Astrocyte (in vitro differentiated cells and primary cell): ENCODE measurements around the gene ZC3H15. TPM values are rescaled to one million over a fixed set of nuclear protein-coding genes. Genes with fewer than 3 reads are reported as not detected.
"Not testable (repeated sequence)": the region's sequence is repeated elsewhere in the genome, so short reads cannot be mapped to it uniquely, and the experiment has no call there.

Experiments
- DNase-seq: peaks from one replicate; pipeline ENCODE4 v3.0.0-alpha.2; 2010; ENCODE audit warnings: low read depth
- FAIRE-seq: peaks from 2 replicates; lab custom pipeline; 2011; peaks lifted over from hg19 to GRCh38; lab: Jason Lieb, UNC
- H2AFZ ChIP-seq: 2 replicates; pipeline ENCODE4 v1.6.0; 2012; ENCODE audit warnings: low read depth, low read length, inconsistent platforms
- H3K27ac ChIP-seq: 2 replicates; pipeline ENCODE4 v1.5.1; 2011; ENCODE audit warnings: low read depth, low read length, inconsistent platforms
- H3K27me3 ChIP-seq: 2 replicates; pipeline ENCODE4 v1.6.0; 2011; ENCODE audit warnings: low read length, inconsistent platforms; ENCODE audit not compliant: insufficient read depth
- H3K36me3 ChIP-seq: 2 replicates; pipeline ENCODE4 v1.5.1; 2011; ENCODE audit warnings: low read length, inconsistent platforms; ENCODE audit not compliant: insufficient read depth
- H3K4me1 ChIP-seq: 2 replicates; pipeline ENCODE4 v1.5.1; 2011; ENCODE audit warnings: low read length, inconsistent platforms; ENCODE audit not compliant: insufficient read depth
- H3K4me2 ChIP-seq: 2 replicates; pipeline ENCODE4 v1.6.0; 2012; ENCODE audit warnings: low read length, inconsistent platforms
- H3K4me3 ChIP-seq: 2 replicates; pipeline ENCODE4 v1.5.1; 2011; ENCODE audit warnings: low read depth, mild to moderate bottlenecking, low read length, inconsistent platforms; ENCODE audit not compliant: insufficient read depth
- H3K79me2 ChIP-seq: 2 replicates; pipeline ENCODE4 v1.6.0; 2012; ENCODE audit warnings: mild to moderate bottlenecking, low read length, inconsistent platforms; ENCODE audit not compliant: insufficient read depth
- H3K9ac ChIP-seq: 2 replicates; pipeline ENCODE4 v1.6.0; 2012; ENCODE audit warnings: mild to moderate bottlenecking, low read length, inconsistent platforms
- H3K9me3 ChIP-seq: 2 replicates; pipeline ENCODE4 v1.5.1; 2012; ENCODE audit warnings: low read depth, mild to moderate bottlenecking, low read length, inconsistent platforms; ENCODE audit not compliant: insufficient read depth
- H4K20me1 ChIP-seq: 2 replicates; pipeline ENCODE4 v1.6.0; 2012; ENCODE audit warnings: low read length, inconsistent platforms; ENCODE audit not compliant: insufficient read depth
- H3K27ac Mint-ChIP-seq: one replicate; pipeline ENCODE4 v1.8.0; 2021; ENCODE audit warnings: mild to moderate bottlenecking, mixed read lengths; ENCODE audit not compliant: unreplicated experiment
- H3K27me3 Mint-ChIP-seq: one replicate; pipeline ENCODE4 v1.8.0; 2021; ENCODE audit warnings: low read depth, mixed read lengths; ENCODE audit not compliant: unreplicated experiment
- H3K36me3 Mint-ChIP-seq: one replicate; pipeline ENCODE4 v1.8.0; 2021; ENCODE audit warnings: low read depth, mixed read lengths; ENCODE audit not compliant: unreplicated experiment
- H3K4me1 Mint-ChIP-seq: one replicate; pipeline ENCODE4 v1.8.0; 2021; ENCODE audit warnings: low read depth, mixed read lengths; ENCODE audit not compliant: unreplicated experiment
- H3K4me3 Mint-ChIP-seq: one replicate; pipeline ENCODE4 v1.8.0; 2021; ENCODE audit warnings: mild to moderate bottlenecking, moderate library complexity, mixed read lengths; ENCODE audit not compliant: unreplicated experiment
- H3K9me3 Mint-ChIP-seq: one replicate; pipeline ENCODE4 v1.8.0; 2021; ENCODE audit warnings: mild to moderate bottlenecking, mixed read lengths; ENCODE audit not compliant: unreplicated experiment
- EZH2 ChIP-seq: IDR thresholded peaks from 2 replicates; pipeline ENCODE4 v1.6.1; 2012; ENCODE audit warnings: mild to moderate bottlenecking, low read length, inconsistent platforms; ENCODE audit not compliant: insufficient read depth
- total RNA-seq: library from RNA; stranded (reverse); gene quantifications from 2 replicates; pipeline ENCODE4 v1.2.1, GENCODE V29; 2021
- TF ChIP-seq, protein P1 (sequence below): IDR thresholded peaks from 2 replicates; pipeline ENCODE4 v1.5.1; 2011; ENCODE audit warnings: low read depth, mild to moderate bottlenecking, inconsistent platforms, low read length, moderate library complexity; ENCODE audit not compliant: insufficient read depth

The ZC3H15 gene
- total RNA-seq, 1 donor from 2014 or later = 76.4 TPM

DNA sequence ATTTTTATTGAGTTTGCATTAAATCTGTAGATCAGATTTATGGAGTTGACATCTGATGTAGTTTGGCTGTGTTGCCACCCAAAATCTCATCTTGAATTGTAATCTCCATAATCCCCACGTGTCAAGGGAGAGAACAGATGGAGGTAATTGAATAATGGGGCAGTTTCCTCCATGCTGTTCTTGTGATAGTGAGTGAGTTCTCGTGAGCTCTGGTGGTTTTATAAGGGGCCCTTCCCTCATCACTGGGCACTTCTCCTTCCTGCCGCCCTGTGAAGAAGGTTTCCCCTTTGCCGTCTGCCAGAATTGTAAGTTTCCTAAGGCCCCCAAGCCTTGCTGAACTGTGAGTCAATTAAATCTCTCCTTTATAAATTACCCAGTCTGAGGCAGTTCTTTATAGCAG, 32.2 kb downstream of the ZC3H15 start:
- FAIRE-seq = no peak
- TF ChIP-seq, protein P1, sequence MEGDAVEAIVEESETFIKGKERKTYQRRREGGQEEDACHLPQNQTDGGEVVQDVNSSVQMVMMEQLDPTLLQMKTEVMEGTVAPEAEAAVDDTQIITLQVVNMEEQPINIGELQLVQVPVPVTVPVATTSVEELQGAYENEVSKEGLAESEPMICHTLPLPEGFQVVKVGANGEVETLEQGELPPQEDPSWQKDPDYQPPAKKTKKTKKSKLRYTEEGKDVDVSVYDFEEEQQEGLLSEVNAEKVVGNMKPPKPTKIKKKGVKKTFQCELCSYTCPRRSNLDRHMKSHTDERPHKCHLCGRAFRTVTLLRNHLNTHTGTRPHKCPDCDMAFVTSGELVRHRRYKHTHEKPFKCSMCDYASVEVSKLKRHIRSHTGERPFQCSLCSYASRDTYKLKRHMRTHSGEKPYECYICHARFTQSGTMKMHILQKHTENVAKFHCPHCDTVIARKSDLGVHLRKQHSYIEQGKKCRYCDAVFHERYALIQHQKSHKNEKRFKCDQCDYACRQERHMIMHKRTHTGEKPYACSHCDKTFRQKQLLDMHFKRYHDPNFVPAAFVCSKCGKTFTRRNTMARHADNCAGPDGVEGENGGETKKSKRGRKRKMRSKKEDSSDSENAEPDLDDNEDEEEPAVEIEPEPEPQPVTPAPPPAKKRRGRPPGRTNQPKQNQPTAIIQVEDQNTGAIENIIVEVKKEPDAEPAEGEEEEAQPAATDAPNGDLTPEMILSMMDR = no peak
- no peak for TF ChIP-seq EZH2
- H3K36me3 ChIP-seq = peaks cover 4% of the 10 kb centered on the region
- H3K4me1 Mint-ChIP-seq = peaks cover 25% of the 10 kb centered on the region
- peak overlapping the region; percentile 16 for H3K9ac ChIP-seq
- no peaks in the 10 kb centered on the region for H4K20me1 ChIP-seq
- H3K9me3 Mint-ChIP-seq = no peaks in the 10 kb centered on the region
- H3K4me3 Mint-ChIP-seq = no peak overlapping the region
- peak overlapping the region; percentile 38 for H3K27ac Mint-ChIP-seq
- H3K36me3 Mint-ChIP-seq = peaks cover 17% of the 10 kb centered on the region
- no peaks in the 10 kb centered on the region for H3K79me2 ChIP-seq
- peak overlapping the region; percentile 56 for H3K27ac ChIP-seq
- H3K4me1 ChIP-seq = peaks cover 12% of the 10 kb centered on the region
- H3K27me3 ChIP-seq = no peaks in the 10 kb centered on the region
- H3K4me2 ChIP-seq = peak overlapping the region; percentile 9
- no peaks in the 10 kb centered on the region for H3K9me3 ChIP-seq
- H3K4me3 ChIP-seq = no peak overlapping the region
- no peak overlapping the region for H2AFZ ChIP-seq
- no peaks in the 10 kb centered on the region for H3K27me3 Mint-ChIP-seq
- DNase-seq = no peak

DNA sequence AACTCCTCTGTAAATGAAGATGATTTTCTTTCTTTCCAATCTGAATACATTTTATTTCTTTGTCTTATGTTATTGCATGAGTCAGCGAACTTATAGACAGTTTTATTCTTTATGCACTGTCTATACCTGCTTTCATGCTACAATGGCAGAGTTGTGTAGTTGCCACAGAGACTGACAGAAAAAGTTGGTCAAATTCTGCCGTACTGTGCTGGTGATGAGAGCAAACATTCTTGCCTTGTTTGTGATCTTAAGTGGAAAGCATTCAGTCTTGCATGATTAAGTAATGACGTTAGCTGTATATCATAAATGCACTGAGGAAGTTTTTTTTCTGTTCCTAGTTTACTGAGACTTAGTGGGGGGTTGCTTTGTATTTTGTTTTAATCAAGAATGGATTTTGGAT, 32.9 kb downstream of the ZC3H15 start:
- Mint-ChIP-seq H3K4me3 (no peak overlapping the region), H3K4me1 (peaks cover 29% of the 10 kb centered on the region), H3K27me3 (no peaks in the 10 kb centered on the region), H3K27ac (peak overlapping the region; percentile 38), H3K36me3 (peaks cover 17% of the 10 kb centered on the region), H3K9me3 (no peaks in the 10 kb centered on the region)
- DNase-seq (peak; percentile 87), FAIRE-seq (peak; percentile 69)
- Histone ChIP-seq H4K20me1 (no peaks in the 10 kb centered on the region), H3K4me3 (no peak overlapping the region), H3K9me3 (no peaks in the 10 kb centered on the region), H2AFZ (no peak overlapping the region), H3K4me2 (peak overlapping the region; percentile 9), H3K79me2 (no peaks in the 10 kb centered on the region), H3K36me3 (peaks cover 4% of the 10 kb centered on the region), H3K27me3 (no peaks in the 10 kb centered on the region), H3K4me1 (peaks cover 12% of the 10 kb centered on the region), H3K27ac (peak overlapping the region; percentile 56), H3K9ac (peak overlapping the region; percentile 16)
- no peak for TF ChIP-seq EZH2
- TF ChIP-seq, protein P1 = no peak

DNA sequence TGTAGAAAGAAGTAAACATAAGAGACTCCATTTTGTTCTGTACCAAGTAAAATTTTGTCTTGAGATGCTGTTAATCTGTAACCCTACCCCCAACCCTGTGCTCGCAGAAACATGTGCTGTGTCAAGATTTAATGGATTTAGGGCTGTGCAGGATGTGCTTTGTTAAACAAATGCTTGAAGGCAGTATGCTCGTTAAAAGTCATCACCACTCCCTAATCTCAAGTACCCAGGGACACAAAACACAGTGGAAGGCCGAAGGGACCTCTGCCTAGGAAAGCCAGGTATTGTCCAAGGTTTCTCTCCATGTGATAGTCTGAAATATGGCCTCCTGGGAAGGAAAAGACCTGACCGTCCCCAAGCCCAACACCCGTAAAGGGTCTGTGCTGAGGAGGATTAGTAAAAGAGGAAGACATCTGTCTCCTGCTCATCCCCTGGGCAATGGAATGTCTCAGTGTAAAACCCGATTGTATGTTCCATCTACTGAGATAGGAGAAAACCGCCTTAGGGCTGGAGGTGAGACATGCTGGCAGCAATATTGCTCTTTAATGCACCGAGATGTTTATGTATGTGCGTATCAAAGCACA, 35.6 kb downstream of the ZC3H15 start:
- FAIRE-seq, H3K9ac ChIP-seq, H4K20me1 ChIP-seq, H3K4me1 ChIP-seq, H3K27ac ChIP-seq, H3K4me3 Mint-ChIP-seq, H3K9me3 ChIP-seq, H3K4me3 ChIP-seq, H3K27me3 ChIP-seq, H3K79me2 ChIP-seq, H3K4me2 ChIP-seq, H3K27me3 Mint-ChIP-seq, H2AFZ ChIP-seq, H3K9me3 Mint-ChIP-seq, H3K36me3 ChIP-seq, DNase-seq: not testable (repeated sequence)
- peaks cover 22% of the 10 kb centered on the region for H3K36me3 Mint-ChIP-seq
- H3K4me1 Mint-ChIP-seq = peaks cover 20% of the 10 kb centered on the region
- peak overlapping the region; percentile 7 for H3K27ac Mint-ChIP-seq
